Prostate gland (tissue), 2 donors: ENCODE data around the gene ODAPH.
"Not testable (repeated sequence)": the region's sequence is repeated elsewhere in the genome, so short reads cannot be mapped to it uniquely, and the experiment has no call there.

Experiments used
- POLR2A ChIP-seq: fragments of 450-650 bp; IDR thresholded peaks from one replicate; pipeline ENCODE4 v1.6.1; 2016; ENCODE audit warnings: antibody characterized with exemption, mild to moderate bottlenecking
- TF ChIP-seq, protein P1 (sequence below), 4 experiments: fragments of 200-600 bp in 2 of 4; fragments of 450-650 bp in 2 of 4; sonication (generic) in 2 of 4; IDR thresholded peaks; 1 replicate in 3 of 4; 2 replicates in 1 of 4; pipeline ENCODE4 v1.5.1; 2016 to 2019; ENCODE audit warnings: antibody characterized with exemption in 4 of 4, mild to moderate bottlenecking in 2 of 4, moderate library complexity in 2 of 4

DNA sequence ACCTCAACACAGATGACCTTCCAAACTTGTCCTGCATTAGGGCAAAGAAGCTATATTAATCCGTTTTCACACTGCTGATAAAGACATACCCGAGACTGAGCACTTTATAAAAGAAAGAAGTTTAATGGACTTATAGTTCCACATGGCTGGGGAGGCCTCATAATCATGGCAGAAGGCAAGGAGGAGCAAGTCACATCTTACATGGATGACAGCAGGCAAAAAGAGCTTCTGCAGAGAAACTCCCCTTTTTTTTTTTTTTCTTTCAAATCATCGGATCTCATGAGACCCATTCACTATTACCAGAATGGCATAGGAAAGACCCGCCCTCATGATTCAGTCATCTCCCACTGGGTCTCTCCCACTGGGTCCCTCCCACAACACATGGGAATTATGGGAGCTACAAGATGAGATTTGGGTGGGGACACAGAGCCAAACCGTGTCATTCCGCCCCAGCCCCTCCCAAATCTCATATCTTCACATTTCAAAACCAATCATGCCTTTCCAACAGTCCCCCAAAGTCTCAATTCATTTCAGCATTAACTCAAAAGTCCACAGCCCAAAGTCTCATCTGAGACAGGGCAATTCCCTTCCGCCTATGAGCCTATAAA is 24.2 kb upstream of the ODAPH start:
- TF ChIP-seq POLR2A: not testable (repeated sequence)
- TF ChIP-seq, protein P1, sequence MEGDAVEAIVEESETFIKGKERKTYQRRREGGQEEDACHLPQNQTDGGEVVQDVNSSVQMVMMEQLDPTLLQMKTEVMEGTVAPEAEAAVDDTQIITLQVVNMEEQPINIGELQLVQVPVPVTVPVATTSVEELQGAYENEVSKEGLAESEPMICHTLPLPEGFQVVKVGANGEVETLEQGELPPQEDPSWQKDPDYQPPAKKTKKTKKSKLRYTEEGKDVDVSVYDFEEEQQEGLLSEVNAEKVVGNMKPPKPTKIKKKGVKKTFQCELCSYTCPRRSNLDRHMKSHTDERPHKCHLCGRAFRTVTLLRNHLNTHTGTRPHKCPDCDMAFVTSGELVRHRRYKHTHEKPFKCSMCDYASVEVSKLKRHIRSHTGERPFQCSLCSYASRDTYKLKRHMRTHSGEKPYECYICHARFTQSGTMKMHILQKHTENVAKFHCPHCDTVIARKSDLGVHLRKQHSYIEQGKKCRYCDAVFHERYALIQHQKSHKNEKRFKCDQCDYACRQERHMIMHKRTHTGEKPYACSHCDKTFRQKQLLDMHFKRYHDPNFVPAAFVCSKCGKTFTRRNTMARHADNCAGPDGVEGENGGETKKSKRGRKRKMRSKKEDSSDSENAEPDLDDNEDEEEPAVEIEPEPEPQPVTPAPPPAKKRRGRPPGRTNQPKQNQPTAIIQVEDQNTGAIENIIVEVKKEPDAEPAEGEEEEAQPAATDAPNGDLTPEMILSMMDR (IDR thresholded peaks at IDR 0.05): not testable (repeated sequence)
